Measurements from ENCODE around the gene ZBTB20.
"Not testable (repeated sequence)": the region's sequence is repeated elsewhere in the genome, so short reads cannot be mapped to it uniquely, and the experiment has no call there.

The ZBTB20 gene

DNA sequence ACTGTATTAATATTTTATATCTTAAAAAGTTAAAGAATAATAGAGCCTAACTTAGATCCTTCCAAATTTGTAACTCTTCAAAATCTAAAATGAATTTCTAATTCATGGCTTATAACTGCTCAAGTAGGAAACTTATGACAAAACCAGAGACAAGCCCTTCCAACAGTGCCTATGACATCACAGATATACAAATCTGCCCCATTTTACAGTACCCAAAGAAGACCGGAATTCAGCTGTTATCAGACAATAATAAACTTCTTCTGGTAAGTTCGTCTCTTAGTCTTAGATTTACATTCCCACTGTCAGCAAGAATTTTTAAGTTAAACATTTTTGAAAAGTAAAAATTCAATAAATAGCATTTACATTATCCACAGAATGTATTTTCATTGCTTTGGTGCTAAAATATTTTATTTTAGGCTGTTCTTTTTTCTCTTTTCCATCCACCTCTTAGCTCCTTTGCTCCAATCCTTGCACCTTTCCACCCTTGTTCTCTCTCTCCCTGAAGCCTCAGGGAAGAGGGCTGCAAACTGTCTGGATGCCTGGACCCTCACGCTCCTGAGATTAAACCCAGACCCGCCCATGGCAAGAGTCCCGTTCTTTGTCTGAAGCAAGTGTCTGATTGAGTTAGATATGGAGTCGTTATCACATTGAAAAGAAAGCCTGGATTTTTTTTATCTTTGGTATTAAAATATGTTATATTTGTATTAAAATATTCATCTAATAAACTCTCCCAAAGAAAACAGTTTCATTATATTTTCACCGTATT, 312.7 kb downstream of the ZBTB20 start:
- Histone ChIP-seq H3K27me3 (ENCODE audit: control insufficient read depth, insufficient read depth, low read length) (no peaks in the 10 kb centered on the region), H3K9me3 (ENCODE audit: control insufficient read depth, insufficient read depth, low read length) (no peaks in the 10 kb centered on the region), H3K4me3 (ENCODE audit: low read depth, low read length) (no peak overlapping the region), H3K4me1 (ENCODE audit: control insufficient read depth, insufficient read depth, low read length) (no peaks in the 10 kb centered on the region), H3K9ac (ENCODE audit: low read depth, low read length) (no peak overlapping the region), H3K36me3 (ENCODE audit: control insufficient read depth, insufficient read depth, low read length) (no peaks in the 10 kb centered on the region)

DNA sequence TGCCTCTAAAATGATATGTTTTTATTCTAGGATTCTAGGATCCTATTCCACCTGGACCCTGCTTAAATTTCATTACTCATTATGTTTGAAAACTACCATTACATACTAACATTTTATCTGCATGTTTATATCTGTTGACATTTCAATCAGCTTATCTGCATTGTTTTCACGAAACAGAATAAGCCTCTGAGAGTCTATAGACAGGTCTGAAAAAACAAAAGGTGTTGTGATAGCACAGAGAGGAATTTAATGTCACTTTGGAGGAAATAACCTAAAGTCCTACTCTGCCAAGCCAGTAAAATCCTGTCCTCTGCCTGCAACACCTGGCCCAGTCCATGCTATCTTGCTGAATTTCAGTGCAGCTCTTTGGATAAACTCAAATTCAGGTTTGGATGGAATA, 315.2 kb downstream of the ZBTB20 start:
- H3K9me3 ChIP-seq (ENCODE audit: control insufficient read depth, insufficient read depth, low read length), result no peaks in the 10 kb centered on the region
- no peak overlapping the region for H3K4me3 ChIP-seq (ENCODE audit: low read depth, low read length)
- H3K27me3 ChIP-seq (ENCODE audit: control insufficient read depth, insufficient read depth, low read length), result no peaks in the 10 kb centered on the region
- H3K9ac ChIP-seq (ENCODE audit: low read depth, low read length), result no peak overlapping the region
- H3K36me3 ChIP-seq (ENCODE audit: control insufficient read depth, insufficient read depth, low read length), result no peaks in the 10 kb centered on the region
- no peaks in the 10 kb centered on the region for H3K4me1 ChIP-seq (ENCODE audit: control insufficient read depth, insufficient read depth, low read length)

DNA sequence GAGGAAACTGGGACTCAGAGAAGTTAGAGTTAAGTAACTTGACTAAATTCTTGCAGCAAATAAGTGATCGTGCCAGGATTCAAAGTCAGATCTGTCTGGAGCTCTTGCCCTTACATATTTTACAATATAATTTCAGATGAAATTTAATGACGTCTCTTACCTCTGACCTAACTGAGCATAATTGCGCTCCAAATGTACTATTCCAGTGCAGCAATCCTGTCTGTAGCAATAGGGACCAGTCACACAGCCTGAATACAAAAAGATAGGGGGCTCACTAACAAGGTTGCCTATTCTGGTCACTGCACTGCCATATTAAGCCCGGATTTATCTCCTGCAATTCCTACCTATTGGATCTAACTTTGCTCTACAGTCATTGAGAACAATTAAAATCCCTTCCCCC, 316.4 kb downstream of the ZBTB20 start:
- Histone ChIP-seq H3K4me1 (ENCODE audit: control insufficient read depth, insufficient read depth, low read length) (no peaks in the 10 kb centered on the region), H3K9ac (ENCODE audit: low read depth, low read length) (no peak overlapping the region), H3K9me3 (ENCODE audit: control insufficient read depth, insufficient read depth, low read length) (no peaks in the 10 kb centered on the region), H3K27me3 (ENCODE audit: control insufficient read depth, insufficient read depth, low read length) (no peaks in the 10 kb centered on the region), H3K36me3 (ENCODE audit: control insufficient read depth, insufficient read depth, low read length) (no peaks in the 10 kb centered on the region), H3K4me3 (ENCODE audit: low read depth, low read length) (no peak overlapping the region)

DNA sequence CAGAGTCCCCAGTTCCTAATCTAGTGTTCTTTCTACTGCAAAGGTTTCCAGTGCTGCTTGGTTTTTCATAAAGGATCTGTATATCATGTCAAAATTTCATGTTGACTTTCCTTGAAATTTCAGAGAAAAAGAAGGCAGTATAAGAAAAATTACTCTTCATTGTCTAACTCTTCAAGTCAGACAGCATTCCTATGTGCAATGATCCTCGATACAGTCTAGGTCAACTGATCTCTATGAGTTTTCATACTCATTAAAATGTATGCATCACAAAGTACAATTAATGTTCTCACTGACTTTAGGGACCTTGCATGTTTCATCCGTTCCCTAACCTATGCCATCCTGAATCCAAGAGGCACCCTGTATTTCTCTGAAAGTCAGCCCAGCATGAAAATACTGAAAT, 317.3 kb downstream of the ZBTB20 start:
- H3K9me3 ChIP-seq (ENCODE audit: control insufficient read depth, insufficient read depth, low read length), result no peaks in the 10 kb centered on the region
- no peaks in the 10 kb centered on the region for H3K27me3 ChIP-seq (ENCODE audit: control insufficient read depth, insufficient read depth, low read length)
- no peaks in the 10 kb centered on the region for H3K4me1 ChIP-seq (ENCODE audit: control insufficient read depth, insufficient read depth, low read length)
- no peak overlapping the region for H3K4me3 ChIP-seq (ENCODE audit: low read depth, low read length)
- no peak overlapping the region for H3K9ac ChIP-seq (ENCODE audit: low read depth, low read length)
- no peaks in the 10 kb centered on the region for H3K36me3 ChIP-seq (ENCODE audit: control insufficient read depth, insufficient read depth, low read length)

DNA sequence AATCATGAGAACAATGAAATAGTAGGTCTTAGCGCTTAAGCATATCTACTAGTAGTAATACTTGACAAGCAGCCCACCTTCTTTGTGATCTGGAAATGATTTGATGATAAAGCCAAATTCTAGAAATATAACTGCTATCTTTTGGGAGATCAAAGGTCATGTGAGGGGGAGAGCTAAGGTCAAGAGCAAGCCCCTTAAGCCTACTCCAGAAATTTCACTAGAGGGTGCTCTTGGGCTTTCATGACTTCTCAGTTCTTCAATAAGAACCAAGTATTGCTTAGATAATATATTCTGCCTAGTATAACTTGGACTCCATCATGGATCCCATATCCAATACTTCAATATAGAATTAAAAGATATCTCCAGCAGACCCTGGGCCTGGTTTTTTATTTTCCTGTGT, 319.6 kb downstream of the ZBTB20 start:
- Histone ChIP-seq H3K36me3 (ENCODE audit: control insufficient read depth, insufficient read depth, low read length) (no peaks in the 10 kb centered on the region), H3K27me3 (ENCODE audit: control insufficient read depth, insufficient read depth, low read length) (no peaks in the 10 kb centered on the region), H3K9me3 (ENCODE audit: control insufficient read depth, insufficient read depth, low read length) (no peaks in the 10 kb centered on the region), H3K9ac (ENCODE audit: low read depth, low read length) (no peak overlapping the region), H3K4me1 (ENCODE audit: control insufficient read depth, insufficient read depth, low read length) (no peaks in the 10 kb centered on the region), H3K4me3 (ENCODE audit: low read depth, low read length) (no peak overlapping the region)

DNA sequence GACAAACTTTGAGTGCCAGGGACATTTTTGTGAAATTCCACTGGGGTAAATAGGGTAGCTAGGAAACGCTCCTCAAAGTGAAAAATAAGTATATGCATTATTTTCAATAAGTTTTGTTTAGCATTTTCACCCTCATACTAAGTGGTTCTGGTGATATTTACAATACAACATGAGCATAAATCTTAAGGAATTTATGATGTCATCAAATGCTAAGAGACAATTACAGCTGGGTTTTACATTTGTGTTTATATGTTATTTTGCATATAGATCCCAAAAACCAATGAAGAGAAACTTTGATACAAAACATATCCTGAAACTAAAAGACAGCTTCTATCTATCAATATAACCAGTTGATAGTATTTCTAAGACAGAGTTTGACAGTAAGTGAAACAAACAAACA, 323.1 kb downstream of the ZBTB20 start:
- H3K4me1 ChIP-seq (ENCODE audit: control insufficient read depth, insufficient read depth, low read length), result no peaks in the 10 kb centered on the region
- no peaks in the 10 kb centered on the region for H3K9me3 ChIP-seq (ENCODE audit: control insufficient read depth, insufficient read depth, low read length)
- H3K4me3 ChIP-seq (ENCODE audit: low read depth, low read length), result no peak overlapping the region
- no peaks in the 10 kb centered on the region for H3K36me3 ChIP-seq (ENCODE audit: control insufficient read depth, insufficient read depth, low read length)
- H3K9ac ChIP-seq (ENCODE audit: low read depth, low read length), result no peak overlapping the region
- no peaks in the 10 kb centered on the region for H3K27me3 ChIP-seq (ENCODE audit: control insufficient read depth, insufficient read depth, low read length)

DNA sequence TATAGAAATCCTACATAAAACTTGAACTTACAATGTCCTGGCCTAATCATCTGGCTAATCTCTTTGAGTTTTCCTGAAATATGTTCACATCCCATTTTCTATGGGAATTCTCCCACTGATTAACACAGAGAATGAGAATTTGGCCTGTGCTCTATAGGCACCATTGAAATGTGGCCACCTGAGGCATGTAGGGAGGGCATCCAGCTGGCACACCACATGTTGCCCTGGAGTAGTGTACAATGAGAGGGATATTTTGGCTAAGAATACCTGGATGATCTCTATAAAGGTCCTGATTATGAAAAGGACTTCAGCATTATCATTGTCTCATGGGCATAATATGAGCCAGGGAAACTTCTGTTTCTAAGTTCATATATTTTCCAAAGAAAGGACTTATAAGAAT, 324.0 kb downstream of the ZBTB20 start:
- Histone ChIP-seq H3K4me1 (ENCODE audit: control insufficient read depth, insufficient read depth, low read length) (no peaks in the 10 kb centered on the region), H3K4me3 (ENCODE audit: low read depth, low read length) (no peak overlapping the region), H3K9ac (ENCODE audit: low read depth, low read length) (no peak overlapping the region), H3K9me3 (ENCODE audit: control insufficient read depth, insufficient read depth, low read length) (no peaks in the 10 kb centered on the region), H3K36me3 (ENCODE audit: control insufficient read depth, insufficient read depth, low read length) (no peaks in the 10 kb centered on the region), H3K27me3 (ENCODE audit: control insufficient read depth, insufficient read depth, low read length) (no peaks in the 10 kb centered on the region)

DNA sequence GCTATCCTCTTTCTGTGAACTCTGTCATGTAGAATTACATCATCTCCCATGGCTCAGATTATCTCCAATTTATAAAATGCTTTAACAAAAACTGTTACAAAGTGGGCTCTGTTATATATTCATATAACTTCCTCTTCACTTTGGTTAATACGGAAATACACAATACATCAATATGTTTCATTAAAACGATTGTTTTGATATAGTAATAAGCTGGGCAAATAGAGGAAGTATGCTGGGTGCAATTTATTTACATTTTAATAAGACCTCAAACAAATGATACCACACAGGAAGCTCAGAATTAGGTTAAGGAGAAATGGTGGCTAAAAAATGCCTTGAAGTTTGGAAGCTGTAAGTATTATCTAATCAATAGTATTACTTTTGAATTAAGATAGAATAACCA, 331.0 kb downstream of the ZBTB20 start:
- no peaks in the 10 kb centered on the region for H3K27me3 ChIP-seq (ENCODE audit: control insufficient read depth, insufficient read depth, low read length)
- H3K4me1 ChIP-seq (ENCODE audit: control insufficient read depth, insufficient read depth, low read length), result no peaks in the 10 kb centered on the region
- H3K4me3 ChIP-seq (ENCODE audit: low read depth, low read length), result no peak overlapping the region
- H3K36me3 ChIP-seq (ENCODE audit: control insufficient read depth, insufficient read depth, low read length), result no peaks in the 10 kb centered on the region
- no peak overlapping the region for H3K9ac ChIP-seq (ENCODE audit: low read depth, low read length)
- no peaks in the 10 kb centered on the region for H3K9me3 ChIP-seq (ENCODE audit: control insufficient read depth, insufficient read depth, low read length)

DNA sequence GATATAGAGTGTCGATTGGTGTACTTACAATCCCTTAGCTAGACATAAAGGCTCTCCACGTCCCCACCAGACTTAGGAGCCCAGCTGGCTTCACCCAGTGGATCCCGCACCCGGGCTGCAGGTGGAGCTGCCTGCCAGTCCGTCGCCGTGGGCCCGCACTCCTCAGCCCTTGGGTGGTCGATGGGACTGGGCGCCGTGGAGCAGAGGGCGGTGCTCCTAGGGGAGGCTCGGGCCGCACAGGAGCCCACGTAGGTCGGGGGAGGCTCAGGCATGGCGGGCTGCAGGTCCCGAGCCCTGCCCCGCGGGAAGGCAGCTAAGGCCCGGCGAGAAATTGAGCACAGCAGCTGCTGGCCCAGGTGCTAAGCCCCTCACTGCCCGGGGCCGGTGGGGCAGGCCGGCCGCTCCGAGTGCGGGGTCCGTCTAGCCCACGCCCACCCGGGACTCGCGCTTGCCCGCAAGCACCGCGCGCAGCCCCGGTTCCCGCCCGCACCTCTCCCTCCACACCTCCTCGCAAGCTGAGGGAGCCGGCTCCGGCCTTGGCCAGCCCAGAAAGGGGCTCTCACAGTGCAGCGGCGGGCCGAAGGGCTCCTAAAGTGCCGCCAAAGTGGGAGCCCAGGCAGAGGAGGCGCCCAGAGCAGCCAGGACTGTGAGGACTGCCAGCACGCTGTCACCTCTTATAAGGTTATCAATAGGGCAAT, 334.4 kb downstream of the ZBTB20 start:
- H3K27me3 ChIP-seq (ENCODE audit: control insufficient read depth, insufficient read depth, low read length); H3K9ac ChIP-seq (ENCODE audit: low read depth, low read length); H3K4me1 ChIP-seq (ENCODE audit: control insufficient read depth, insufficient read depth, low read length); H3K4me3 ChIP-seq (ENCODE audit: low read depth, low read length); H3K9me3 ChIP-seq (ENCODE audit: control insufficient read depth, insufficient read depth, low read length); H3K36me3 ChIP-seq (ENCODE audit: control insufficient read depth, insufficient read depth, low read length): not testable (repeated sequence)

DNA sequence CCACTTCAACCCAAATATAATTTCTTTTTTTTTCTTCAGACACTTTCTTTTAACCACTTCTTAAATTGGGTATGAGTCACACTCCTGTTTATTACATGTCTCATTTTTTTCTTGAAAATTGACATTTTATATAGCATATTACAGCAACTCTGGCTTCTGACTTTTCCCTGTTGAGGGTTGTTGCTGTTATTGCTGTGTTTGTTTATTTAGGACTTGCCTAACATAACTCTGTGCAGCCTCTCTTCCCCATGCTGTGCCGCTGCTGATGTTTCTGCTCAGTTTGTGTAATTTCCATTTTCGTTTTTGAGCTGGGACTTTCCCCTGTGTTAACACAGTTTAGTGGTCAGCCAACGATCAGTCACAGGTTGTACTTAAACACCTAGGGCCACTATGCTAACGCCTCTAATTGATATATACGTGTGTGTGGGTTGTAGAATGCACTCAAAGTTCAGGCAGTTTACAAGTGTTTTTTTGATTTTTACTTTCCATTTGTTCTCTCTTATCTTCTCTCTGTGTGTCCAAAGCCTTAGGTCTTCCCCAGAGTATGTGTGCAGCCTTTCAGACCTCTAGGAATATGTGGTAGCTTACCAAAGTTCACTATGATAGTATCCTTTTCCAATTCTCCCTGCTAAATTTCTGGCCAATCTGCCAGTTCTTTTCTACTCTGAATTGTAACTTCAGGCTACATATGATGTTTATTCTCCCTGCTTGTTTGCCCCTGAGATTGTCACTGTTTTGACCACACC, 337.2 kb downstream of the ZBTB20 start:
- no peaks in the 10 kb centered on the region for H3K9me3 ChIP-seq (ENCODE audit: control insufficient read depth, insufficient read depth, low read length)
- no peaks in the 10 kb centered on the region for H3K4me1 ChIP-seq (ENCODE audit: control insufficient read depth, insufficient read depth, low read length)
- no peaks in the 10 kb centered on the region for H3K36me3 ChIP-seq (ENCODE audit: control insufficient read depth, insufficient read depth, low read length)
- H3K27me3 ChIP-seq (ENCODE audit: control insufficient read depth, insufficient read depth, low read length), result no peaks in the 10 kb centered on the region
- no peak overlapping the region for H3K4me3 ChIP-seq (ENCODE audit: low read depth, low read length)
- H3K9ac ChIP-seq (ENCODE audit: low read depth, low read length), result no peak overlapping the region

DNA sequence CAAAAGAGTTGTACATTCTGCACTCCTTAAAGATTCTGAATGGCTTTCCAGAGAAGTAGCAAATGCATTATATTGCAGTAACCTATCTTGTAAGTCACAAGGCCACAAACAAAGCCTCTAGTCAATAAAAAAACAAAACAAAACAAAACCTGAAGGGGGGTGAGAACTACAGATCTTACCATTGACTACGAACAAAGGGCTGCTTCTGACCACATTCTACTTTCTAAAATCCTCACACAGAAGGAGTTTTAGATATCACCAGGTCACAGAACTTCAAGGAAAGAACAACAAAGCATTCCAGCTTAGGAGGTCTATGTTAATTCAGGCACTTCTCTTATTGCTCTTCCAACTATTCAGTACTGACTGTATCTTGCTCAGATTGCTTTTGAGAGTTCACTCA, 343.0 kb downstream of the ZBTB20 start:
- H3K36me3 ChIP-seq (ENCODE audit: control insufficient read depth, insufficient read depth, low read length), result no peaks in the 10 kb centered on the region
- H3K9me3 ChIP-seq (ENCODE audit: control insufficient read depth, insufficient read depth, low read length), result no peaks in the 10 kb centered on the region
- H3K27me3 ChIP-seq (ENCODE audit: control insufficient read depth, insufficient read depth, low read length), result no peaks in the 10 kb centered on the region
- H3K9ac ChIP-seq (ENCODE audit: low read depth, low read length), result no peak overlapping the region
- no peak overlapping the region for H3K4me3 ChIP-seq (ENCODE audit: low read depth, low read length)
- H3K4me1 ChIP-seq (ENCODE audit: control insufficient read depth, insufficient read depth, low read length), result no peaks in the 10 kb centered on the region

Measured in iPS-15b (cell line).